ENCODE data around the gene ARHGEF12. TPM values are rescaled to one million over a fixed set of nuclear protein-coding genes. Genes with fewer than 3 reads are reported as not detected.

The ARHGEF12 gene
- total and polyA plus RNA-seq, 2 experiments from 2014 or later: 9.0 to 38.9 TPM

DNA sequence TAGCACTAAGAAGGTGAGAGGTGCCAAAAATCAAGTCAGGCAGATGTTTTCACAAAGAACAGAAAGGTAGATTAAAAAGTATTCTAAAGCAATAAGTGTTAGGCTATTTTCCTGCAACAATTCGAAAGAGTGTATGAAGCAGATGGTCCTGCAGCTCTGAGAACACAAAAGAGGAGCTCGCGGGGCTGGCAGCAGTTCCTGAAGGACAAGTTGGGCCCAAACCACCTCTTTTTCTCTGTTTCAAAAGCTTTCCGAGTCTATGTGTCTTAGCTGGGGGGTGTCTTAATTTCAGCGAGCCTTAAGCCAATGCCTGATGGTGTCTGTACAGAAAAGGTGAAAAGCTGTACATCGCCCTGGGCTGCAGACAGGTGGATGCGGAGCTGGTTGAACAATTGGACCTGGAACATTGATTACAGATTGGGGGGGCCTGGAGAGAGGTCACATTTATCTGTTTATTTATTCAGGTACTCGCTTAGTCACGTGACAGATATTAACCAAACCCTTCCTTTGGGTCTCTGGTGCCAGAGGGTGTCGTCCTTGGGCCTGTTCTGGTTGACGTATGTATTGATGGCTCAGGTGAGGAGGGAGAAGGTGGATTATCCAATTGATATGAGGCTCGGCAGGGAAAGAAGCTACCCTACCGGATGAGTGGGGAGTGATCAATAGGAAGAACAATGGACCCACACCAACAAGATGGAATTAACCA is 200.0 kb downstream of the ARHGEF12 start:
- ATAC-seq: no peak
- Mint-ChIP-seq H3K9me3 (no peaks in the 10 kb centered on the region; the same call in 2 of the 3 replicates), H3K4me3 (no peak overlapping the region), H3K27ac (no peak overlapping the region), H3K4me1 (peaks cover 14% of the 10 kb centered on the region), H3K27me3 (ENCODE audit: insufficient read depth, low read depth, poor library complexity) (peaks cover 9% of the 10 kb centered on the region), H3K36me3 (ENCODE audit: low read depth) (no peaks in the 10 kb centered on the region)
- Histone ChIP-seq H2AFZ (no peak overlapping the region), H3F3A (replicated peaks; ENCODE audit: low read depth) (no peaks in the 10 kb centered on the region), H3K36me3 (ENCODE audit: insufficient read depth) (no peaks in the 10 kb centered on the region), H3K4me2 (no peak overlapping the region), H3K27ac (ENCODE audit: low read depth) (no peak overlapping the region), H4K20me1 (replicated peaks; ENCODE audit: insufficient read depth) (no peaks in the 10 kb centered on the region), H3K9me2 (ENCODE audit: insufficient read depth) (no peaks in the 10 kb centered on the region), H3K27me3 (ENCODE audit: insufficient read depth) (no peaks in the 10 kb centered on the region), H3K4me1 (ENCODE audit: insufficient read depth) (no peaks in the 10 kb centered on the region; the same call in 1 of the 2 replicates), H3K4me3 (no peak overlapping the region), H3K79me2 (replicated peaks; ENCODE audit: insufficient read depth) (no peaks in the 10 kb centered on the region)
- TF ChIP-seq, protein P1, sequence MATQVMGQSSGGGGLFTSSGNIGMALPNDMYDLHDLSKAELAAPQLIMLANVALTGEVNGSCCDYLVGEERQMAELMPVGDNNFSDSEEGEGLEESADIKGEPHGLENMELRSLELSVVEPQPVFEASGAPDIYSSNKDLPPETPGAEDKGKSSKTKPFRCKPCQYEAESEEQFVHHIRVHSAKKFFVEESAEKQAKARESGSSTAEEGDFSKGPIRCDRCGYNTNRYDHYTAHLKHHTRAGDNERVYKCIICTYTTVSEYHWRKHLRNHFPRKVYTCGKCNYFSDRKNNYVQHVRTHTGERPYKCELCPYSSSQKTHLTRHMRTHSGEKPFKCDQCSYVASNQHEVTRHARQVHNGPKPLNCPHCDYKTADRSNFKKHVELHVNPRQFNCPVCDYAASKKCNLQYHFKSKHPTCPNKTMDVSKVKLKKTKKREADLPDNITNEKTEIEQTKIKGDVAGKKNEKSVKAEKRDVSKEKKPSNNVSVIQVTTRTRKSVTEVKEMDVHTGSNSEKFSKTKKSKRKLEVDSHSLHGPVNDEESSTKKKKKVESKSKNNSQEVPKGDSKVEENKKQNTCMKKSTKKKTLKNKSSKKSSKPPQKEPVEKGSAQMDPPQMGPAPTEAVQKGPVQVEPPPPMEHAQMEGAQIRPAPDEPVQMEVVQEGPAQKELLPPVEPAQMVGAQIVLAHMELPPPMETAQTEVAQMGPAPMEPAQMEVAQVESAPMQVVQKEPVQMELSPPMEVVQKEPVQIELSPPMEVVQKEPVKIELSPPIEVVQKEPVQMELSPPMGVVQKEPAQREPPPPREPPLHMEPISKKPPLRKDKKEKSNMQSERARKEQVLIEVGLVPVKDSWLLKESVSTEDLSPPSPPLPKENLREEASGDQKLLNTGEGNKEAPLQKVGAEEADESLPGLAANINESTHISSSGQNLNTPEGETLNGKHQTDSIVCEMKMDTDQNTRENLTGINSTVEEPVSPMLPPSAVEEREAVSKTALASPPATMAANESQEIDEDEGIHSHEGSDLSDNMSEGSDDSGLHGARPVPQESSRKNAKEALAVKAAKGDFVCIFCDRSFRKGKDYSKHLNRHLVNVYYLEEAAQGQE (IDR thresholded peaks at IDR 0.05; ENCODE audit: unreplicated experiment): no peak
- TF ChIP-seq, protein P2, sequence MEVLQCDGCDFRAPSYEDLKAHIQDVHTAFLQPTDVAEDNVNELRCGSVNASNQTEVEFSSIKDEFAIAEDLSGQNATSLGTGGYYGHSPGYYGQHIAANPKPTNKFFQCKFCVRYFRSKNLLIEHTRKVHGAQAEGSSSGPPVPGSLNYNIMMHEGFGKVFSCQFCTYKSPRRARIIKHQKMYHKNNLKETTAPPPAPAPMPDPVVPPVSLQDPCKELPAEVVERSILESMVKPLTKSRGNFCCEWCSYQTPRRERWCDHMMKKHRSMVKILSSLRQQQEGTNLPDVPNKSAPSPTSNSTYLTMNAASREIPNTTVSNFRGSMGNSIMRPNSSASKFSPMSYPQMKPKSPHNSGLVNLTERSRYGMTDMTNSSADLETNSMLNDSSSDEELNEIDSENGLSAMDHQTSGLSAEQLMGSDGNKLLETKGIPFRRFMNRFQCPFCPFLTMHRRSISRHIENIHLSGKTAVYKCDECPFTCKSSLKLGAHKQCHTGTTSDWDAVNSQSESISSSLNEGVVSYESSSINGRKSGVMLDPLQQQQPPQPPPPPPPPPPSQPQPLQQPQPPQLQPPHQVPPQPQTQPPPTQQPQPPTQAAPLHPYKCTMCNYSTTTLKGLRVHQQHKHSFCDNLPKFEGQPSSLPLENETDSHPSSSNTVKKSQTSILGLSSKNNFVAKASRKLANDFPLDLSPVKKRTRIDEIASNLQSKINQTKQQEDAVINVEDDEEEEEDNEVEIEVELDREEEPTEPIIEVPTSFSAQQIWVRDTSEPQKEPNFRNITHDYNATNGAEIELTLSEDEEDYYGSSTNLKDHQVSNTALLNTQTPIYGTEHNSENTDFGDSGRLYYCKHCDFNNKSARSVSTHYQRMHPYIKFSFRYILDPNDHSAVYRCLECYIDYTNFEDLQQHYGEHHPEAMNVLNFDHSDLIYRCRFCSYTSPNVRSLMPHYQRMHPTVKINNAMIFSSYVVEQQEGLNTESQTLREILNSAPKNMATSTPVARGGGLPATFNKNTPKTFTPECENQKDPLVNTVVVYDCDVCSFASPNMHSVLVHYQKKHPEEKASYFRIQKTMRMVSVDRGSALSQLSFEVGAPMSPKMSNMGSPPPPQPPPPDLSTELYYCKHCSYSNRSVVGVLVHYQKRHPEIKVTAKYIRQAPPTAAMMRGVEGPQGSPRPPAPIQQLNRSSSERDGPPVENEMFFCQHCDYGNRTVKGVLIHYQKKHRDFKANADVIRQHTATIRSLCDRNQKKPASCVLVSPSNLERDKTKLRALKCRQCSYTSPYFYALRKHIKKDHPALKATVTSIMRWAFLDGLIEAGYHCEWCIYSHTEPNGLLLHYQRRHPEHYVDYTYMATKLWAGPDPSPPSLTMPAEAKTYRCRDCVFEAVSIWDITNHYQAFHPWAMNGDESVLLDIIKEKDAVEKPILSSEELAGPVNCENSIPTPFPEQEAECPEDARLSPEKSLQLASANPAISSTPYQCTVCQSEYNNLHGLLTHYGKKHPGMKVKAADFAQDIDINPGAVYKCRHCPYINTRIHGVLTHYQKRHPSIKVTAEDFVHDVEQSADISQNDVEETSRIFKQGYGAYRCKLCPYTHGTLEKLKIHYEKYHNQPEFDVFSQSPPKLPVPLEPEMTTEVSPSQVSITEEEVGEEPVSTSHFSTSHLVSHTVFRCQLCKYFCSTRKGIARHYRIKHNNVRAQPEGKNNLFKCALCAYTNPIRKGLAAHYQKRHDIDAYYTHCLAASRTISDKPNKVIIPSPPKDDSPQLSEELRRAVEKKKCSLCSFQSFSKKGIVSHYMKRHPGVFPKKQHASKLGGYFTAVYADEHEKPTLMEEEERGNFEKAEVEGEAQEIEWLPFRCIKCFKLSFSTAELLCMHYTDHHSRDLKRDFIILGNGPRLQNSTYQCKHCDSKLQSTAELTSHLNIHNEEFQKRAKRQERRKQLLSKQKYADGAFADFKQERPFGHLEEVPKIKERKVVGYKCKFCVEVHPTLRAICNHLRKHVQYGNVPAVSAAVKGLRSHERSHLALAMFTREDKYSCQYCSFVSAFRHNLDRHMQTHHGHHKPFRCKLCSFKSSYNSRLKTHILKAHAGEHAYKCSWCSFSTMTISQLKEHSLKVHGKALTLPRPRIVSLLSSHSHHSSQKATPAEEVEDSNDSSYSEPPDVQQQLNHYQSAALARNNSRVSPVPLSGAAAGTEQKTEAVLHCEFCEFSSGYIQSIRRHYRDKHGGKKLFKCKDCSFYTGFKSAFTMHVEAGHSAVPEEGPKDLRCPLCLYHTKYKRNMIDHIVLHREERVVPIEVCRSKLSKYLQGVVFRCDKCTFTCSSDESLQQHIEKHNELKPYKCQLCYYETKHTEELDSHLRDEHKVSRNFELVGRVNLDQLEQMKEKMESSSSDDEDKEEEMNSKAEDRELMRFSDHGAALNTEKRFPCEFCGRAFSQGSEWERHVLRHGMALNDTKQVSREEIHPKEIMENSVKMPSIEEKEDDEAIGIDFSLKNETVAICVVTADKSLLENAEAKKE (CRISPR knock-in tag; IDR thresholded peaks at IDR 0.05): no peak
- TF ChIP-seq EZH2phosphoT487 (IDR thresholded peaks at IDR 0.05; ENCODE audit: unreplicated experiment) (no peak), NANOG (IDR thresholded peaks at IDR 0.05; ENCODE audit: borderline replicate concordance) (no peak), ZNF114 (CRISPR knock-in tag; IDR thresholded peaks at IDR 0.05) (no peak), STAT1 (IDR thresholded peaks at IDR 0.05; ENCODE audit: unreplicated experiment) (no peak), CREB1 (CRISPR knock-in tag; IDR thresholded peaks at IDR 0.05; ENCODE audit: low read depth) (no peak), EZH2 (IDR thresholded peaks at IDR 0.05; ENCODE audit: low read depth, unreplicated experiment) (no peak), POLR2AphosphoS5 (IDR thresholded peaks at IDR 0.05; ENCODE audit: low read depth) (no peak)
- TF ChIP-seq, protein P3, sequence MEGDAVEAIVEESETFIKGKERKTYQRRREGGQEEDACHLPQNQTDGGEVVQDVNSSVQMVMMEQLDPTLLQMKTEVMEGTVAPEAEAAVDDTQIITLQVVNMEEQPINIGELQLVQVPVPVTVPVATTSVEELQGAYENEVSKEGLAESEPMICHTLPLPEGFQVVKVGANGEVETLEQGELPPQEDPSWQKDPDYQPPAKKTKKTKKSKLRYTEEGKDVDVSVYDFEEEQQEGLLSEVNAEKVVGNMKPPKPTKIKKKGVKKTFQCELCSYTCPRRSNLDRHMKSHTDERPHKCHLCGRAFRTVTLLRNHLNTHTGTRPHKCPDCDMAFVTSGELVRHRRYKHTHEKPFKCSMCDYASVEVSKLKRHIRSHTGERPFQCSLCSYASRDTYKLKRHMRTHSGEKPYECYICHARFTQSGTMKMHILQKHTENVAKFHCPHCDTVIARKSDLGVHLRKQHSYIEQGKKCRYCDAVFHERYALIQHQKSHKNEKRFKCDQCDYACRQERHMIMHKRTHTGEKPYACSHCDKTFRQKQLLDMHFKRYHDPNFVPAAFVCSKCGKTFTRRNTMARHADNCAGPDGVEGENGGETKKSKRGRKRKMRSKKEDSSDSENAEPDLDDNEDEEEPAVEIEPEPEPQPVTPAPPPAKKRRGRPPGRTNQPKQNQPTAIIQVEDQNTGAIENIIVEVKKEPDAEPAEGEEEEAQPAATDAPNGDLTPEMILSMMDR (conservative IDR thresholded peaks at IDR 0.05; ENCODE audit: low read depth in 2 of 2): no peak
- TF ChIP-seq, protein P4, sequence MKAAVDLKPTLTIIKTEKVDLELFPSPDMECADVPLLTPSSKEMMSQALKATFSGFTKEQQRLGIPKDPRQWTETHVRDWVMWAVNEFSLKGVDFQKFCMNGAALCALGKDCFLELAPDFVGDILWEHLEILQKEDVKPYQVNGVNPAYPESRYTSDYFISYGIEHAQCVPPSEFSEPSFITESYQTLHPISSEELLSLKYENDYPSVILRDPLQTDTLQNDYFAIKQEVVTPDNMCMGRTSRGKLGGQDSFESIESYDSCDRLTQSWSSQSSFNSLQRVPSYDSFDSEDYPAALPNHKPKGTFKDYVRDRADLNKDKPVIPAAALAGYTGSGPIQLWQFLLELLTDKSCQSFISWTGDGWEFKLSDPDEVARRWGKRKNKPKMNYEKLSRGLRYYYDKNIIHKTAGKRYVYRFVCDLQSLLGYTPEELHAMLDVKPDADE (IDR thresholded peaks at IDR 0.05): no peak
- no peak for DNase-seq (ENCODE audit: low spot score)
